Muscle layer of colon (tissue), 2 donors: ENCODE data around the gene SMIM24.
A peak's percentile ranks its signal among the peaks of the same experiment; 100 is the strongest.
"Not testable (repeated sequence)": the region's sequence is repeated elsewhere in the genome, so short reads cannot be mapped to it uniquely, and the experiment has no call there.

Source experiments
- H3K27ac ChIP-seq: one replicate; pipeline ENCODE4 v1.7.0; 2013; ENCODE audit warnings: low read depth, mild to moderate bottlenecking, low read length, moderate library complexity
- H3K27me3 ChIP-seq, 2 donors: one replicate each; pipeline ENCODE4 v1.7.0; 2013; ENCODE audit warnings: low read length in 2 of 2, mild to moderate bottlenecking in 2 of 2; ENCODE audit not compliant: insufficient read depth in 2 of 2, control insufficient read depth in 1 of 2
- H3K36me3 ChIP-seq: one replicate; pipeline ENCODE4 v1.7.0; 2013; ENCODE audit warnings: mild to moderate bottlenecking, low read length; ENCODE audit not compliant: insufficient read depth
- H3K4me1 ChIP-seq: one replicate; pipeline ENCODE4 v1.7.0; 2013; ENCODE audit warnings: mild to moderate bottlenecking, low read length; ENCODE audit not compliant: insufficient read depth
- H3K4me3 ChIP-seq, 2 donors: one replicate each; pipeline ENCODE4 v1.7.0; 2013; ENCODE audit warnings: low read length in 2 of 2, low read depth in 1 of 2, mild to moderate bottlenecking in 1 of 2, moderate library complexity in 1 of 2
- H3K9ac ChIP-seq: one replicate; pipeline ENCODE4 v1.7.0; 2013; ENCODE audit warnings: low read length
- H3K9me3 ChIP-seq: one replicate; pipeline ENCODE4 v1.7.0; 2013; ENCODE audit warnings: mild to moderate bottlenecking, low read length
- donor health status: abdominal sarcoma.
- donor health status: Adenocarcinoma of cecum.

Gene SMIM24

GRCh38 chr19:3446657-3447056 is 33.7 kb downstream of the SMIM24 start:
- H3K4me3 ChIP-seq = not testable (repeated sequence)

GRCh38 chr19:3444695-3445234 is 35.6 kb downstream of the SMIM24 start:
- no peaks in the 10 kb centered on the region for H3K9me3 ChIP-seq
- H3K27me3 ChIP-seq = no peaks in the 10 kb centered on the region
- no peak overlapping the region for H3K9ac ChIP-seq
- H3K27ac ChIP-seq = no peak overlapping the region
- no peak overlapping the region for H3K4me3 ChIP-seq
- peaks cover 16% of the 10 kb centered on the region for H3K4me1 ChIP-seq
- peaks cover 41% of the 10 kb centered on the region for H3K36me3 ChIP-seq

More at GRCh38 chr19:3446657-3447056, 33.7 kb downstream of the SMIM24 start:
- not testable (repeated sequence) for H3K9ac ChIP-seq, H3K27ac ChIP-seq, H3K9me3 ChIP-seq, H3K27me3 ChIP-seq
- Histone ChIP-seq H3K4me1 (peaks cover 19% of the 10 kb centered on the region), H3K36me3 (peaks cover 42% of the 10 kb centered on the region)

DNA sequence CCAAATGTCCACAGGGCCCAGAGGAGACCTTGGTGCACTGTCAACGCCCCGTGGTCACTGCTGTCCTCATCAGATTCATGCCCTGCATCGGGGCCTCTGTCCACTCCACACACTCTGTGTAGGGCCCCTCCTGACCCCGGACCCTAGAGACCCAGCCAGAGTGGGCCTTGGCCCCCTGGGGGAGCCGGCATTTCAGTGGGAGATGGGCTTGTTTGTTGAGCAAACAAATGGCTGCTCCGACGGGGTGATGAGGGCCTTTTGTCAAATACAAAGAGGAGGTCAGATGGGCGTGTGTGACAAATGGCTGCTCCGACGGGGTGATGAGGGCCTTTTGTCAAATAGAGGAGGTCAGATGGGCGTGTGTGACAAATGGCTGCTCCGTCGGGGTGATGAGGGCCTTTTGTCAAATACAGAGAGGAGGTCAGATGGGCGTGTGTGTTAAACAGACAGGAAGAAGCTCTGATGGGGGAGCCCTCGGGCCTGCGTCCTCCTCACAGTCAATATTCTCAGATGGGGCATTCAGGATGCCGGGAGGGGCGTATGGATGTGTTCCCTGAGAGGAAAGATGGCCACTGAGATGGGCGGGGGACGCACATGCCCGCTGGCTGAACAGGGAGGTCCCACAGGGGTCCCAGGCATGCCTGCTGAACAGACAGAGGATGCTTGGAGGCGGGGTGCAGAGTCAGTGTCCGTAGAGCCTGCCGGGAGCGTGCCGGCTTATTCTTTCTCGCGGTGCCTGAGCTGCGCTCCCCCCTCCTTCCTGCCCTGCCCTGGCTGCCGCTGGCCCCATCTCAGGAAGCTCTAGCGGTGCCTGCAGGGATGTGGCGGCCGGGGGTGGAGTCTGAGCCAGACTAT is 36.3 kb downstream of the SMIM24 start:
- H3K27ac ChIP-seq = peak overlapping the region; percentile 32
- no peaks in the 10 kb centered on the region for H3K9me3 ChIP-seq
- no peaks in the 10 kb centered on the region for H3K27me3 ChIP-seq
- H3K36me3 ChIP-seq = peaks cover 37% of the 10 kb centered on the region
- H3K4me1 ChIP-seq = peaks cover 16% of the 10 kb centered on the region
- no peak overlapping the region for H3K9ac ChIP-seq
- H3K4me3 ChIP-seq = no peak overlapping the region

- Histone ChIP-seq H3K27ac (no peak overlapping the region), H3K4me1 (peaks cover 16% of the 10 kb centered on the region), H3K9me3 (no peaks in the 10 kb centered on the region), H3K36me3 (peaks cover 43% of the 10 kb centered on the region), H3K9ac (no peak overlapping the region), H3K4me3 (no peak overlapping the region), H3K27me3 (no peaks in the 10 kb centered on the region)
Observed at GRCh38 chr19:3442487-3443071, 37.7 kb downstream of the SMIM24 start.

- H3K4me1 ChIP-seq = peaks cover 16% of the 10 kb centered on the region
- no peak overlapping the region for H3K4me3 ChIP-seq
- H3K9ac ChIP-seq = no peak overlapping the region
- no peaks in the 10 kb centered on the region for H3K27me3 ChIP-seq
- peaks cover 43% of the 10 kb centered on the region for H3K36me3 ChIP-seq
- no peak overlapping the region for H3K27ac ChIP-seq
- no peaks in the 10 kb centered on the region for H3K9me3 ChIP-seq
Observed at GRCh38 chr19:3441986-3442329, 38.4 kb downstream of the SMIM24 start.

DNA sequence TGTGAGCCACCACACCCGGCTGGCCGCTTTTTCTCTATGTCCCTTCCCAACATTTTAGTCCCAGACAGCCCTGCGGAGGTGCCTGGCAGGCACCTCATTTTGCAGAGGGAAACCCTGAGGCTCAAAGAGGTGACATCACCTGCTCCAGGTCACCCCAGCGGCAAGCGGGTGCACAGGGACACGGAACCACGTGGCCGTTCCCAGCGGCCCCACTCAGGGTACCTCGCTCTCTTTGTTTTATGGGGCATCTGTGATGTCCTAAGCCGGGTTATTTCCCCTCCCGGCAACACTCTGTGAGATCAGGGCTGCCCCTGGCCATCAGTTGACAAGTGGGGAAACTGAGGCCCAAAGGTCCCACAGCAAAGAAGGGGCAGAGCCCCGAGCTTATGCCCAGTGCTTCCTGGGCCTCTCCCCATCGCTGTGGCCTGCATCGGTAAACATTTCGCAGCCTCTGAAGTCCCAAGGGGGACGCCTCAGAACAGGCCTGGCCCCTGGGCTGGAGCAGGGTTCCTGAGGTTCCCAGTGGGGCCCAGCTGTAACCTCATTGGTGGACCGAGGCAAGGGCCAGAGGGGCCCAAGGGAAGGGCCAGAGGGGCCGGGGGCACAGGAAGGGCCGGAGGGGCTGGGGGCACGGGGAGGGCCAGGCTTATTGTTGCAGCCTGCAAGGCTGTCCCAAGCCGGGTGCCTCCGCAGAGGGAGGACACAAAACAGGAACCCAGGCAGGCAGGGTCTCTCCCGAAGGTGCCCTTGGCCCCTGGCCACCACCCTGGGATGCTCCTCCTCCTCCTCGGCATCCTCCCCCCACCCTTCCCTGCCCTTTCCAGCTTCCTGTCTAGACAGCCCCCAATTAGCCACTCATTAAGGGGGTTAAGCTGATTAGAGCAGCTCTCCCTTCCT is 39.0 kb downstream of the SMIM24 start:
- no peak overlapping the region for H3K4me3 ChIP-seq
- H3K4me1 ChIP-seq = peaks cover 16% of the 10 kb centered on the region
- H3K27me3 ChIP-seq = no peaks in the 10 kb centered on the region
- H3K9ac ChIP-seq = no peak overlapping the region
- no peaks in the 10 kb centered on the region for H3K9me3 ChIP-seq
- peaks cover 44% of the 10 kb centered on the region for H3K36me3 ChIP-seq
- H3K27ac ChIP-seq = no peak overlapping the region

- no peaks in the 10 kb centered on the region for H3K9me3 ChIP-seq
- H3K27ac ChIP-seq = no peak overlapping the region
- H3K9ac ChIP-seq = no peak overlapping the region
- peaks cover 21% of the 10 kb centered on the region for H3K4me1 ChIP-seq
- H3K36me3 ChIP-seq = peaks cover 36% of the 10 kb centered on the region
- no peaks in the 10 kb centered on the region for H3K27me3 ChIP-seq
- H3K4me3 ChIP-seq = no peak overlapping the region
Observed at GRCh38 chr19:3440082-3440481, 40.2 kb downstream of the SMIM24 start.

DNA sequence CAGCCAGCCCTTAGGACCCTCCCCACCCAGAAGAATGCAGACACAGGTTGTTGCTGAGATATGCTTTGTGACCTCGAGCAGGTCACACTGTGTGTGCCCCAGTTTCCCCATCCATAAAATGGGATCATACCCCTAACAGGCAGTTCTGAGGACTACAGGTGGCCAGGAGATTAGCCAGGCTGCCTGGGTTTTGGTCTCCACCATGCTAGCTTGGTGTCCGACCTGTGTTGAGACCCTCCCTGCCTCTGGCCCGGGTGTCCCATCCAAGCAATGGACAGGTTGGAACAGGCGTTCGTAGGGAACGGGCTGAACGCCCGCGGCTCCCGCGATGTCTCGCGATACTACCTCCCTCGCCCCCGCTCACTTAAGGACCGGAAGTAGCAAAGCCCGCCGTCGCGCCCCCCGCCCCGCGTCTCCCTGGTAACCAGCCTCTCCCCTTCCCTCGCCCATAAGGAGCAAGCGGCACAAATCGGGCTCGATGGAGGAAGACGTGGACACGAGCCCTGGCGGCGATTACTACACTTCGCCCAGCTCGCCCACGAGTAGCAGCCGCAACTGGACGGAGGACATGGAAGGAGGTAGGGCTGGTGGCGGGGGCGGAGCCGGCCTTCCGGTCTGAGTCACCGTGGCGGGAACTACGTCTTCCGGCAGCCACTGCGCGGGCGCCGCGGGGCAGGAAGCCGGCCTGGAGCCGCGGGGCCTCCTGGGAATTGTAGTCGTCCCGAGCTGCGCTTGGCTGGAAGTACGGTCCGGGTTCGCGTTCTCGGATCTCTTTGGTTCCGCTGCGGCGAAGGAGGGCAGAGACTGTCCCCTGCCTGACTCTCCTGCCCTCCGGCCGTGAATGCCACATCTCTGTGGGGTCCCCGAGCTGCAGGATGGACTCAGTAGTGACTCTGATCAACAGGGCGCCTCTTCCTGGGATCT is 45.4 kb downstream of the SMIM24 start:
- Histone ChIP-seq H3K9ac (peak overlapping the region; percentile 64), H3K4me1 (peaks cover 43% of the 10 kb centered on the region), H3K27ac (peak overlapping the region; percentile 70), H3K36me3 (peaks cover 46% of the 10 kb centered on the region), H3K9me3 (no peaks in the 10 kb centered on the region), H3K27me3 (no peaks in the 10 kb centered on the region), H3K4me3 (peak overlapping the region; percentile 9 to 55)

GRCh38 chr19:3433805-3434540 is 46.4 kb downstream of the SMIM24 start:
- Histone ChIP-seq H3K4me3 (peak overlapping the region in 1 of 2 donors; percentile 55), H3K27ac (peak overlapping the region; percentile 70), H3K4me1 (peaks cover 46% of the 10 kb centered on the region), H3K9me3 (no peaks in the 10 kb centered on the region), H3K36me3 (peaks cover 45% of the 10 kb centered on the region), H3K27me3 (no peaks in the 10 kb centered on the region), H3K9ac (peak overlapping the region; percentile 64)

- Histone ChIP-seq H3K9me3 (no peaks in the 10 kb centered on the region), H3K27ac (peak overlapping the region; percentile 70), H3K36me3 (peaks cover 40% of the 10 kb centered on the region), H3K27me3 (no peaks in the 10 kb centered on the region), H3K4me3 (no peak overlapping the region), H3K9ac (no peak overlapping the region), H3K4me1 (peaks cover 46% of the 10 kb centered on the region)
Observed at GRCh38 chr19:3433313-3433712, 47.0 kb downstream of the SMIM24 start.
